B cell (primary cell): ENCODE measurements around the gene SLC44A4. TPM values are rescaled to one million over a fixed set of nuclear protein-coding genes. Genes with fewer than 3 reads are reported as not detected.
"Not testable (repeated sequence)": the region's sequence is repeated elsewhere in the genome, so short reads cannot be mapped to it uniquely, and the experiment has no call there.

Source experiments
- ATAC-seq: fragments of 200-7000 bp; cut with Tn5 transposase; one replicate; pipeline ENCODE4 v1.10.0; 2021; ENCODE audit warnings: low read depth, mild to moderate bottlenecking, moderate number of reproducible peaks, moderate library complexity
- CTCF ChIA-PET: fragments of 350-600 bp; sonication (Branson Sonifier 250); formaldehyde crosslinking; loops from one replicate; lab custom pipeline; 2021; ENCODE audit warnings: antibody characterized with exemption, inconsistent platforms; lab: Charles Lee
- POLR2A ChIA-PET: fragments of 350-600 bp; sonication (Branson Sonifier 250); formaldehyde crosslinking; loops from one replicate; lab custom pipeline; 2021; ENCODE audit warnings: antibody characterized with exemption; lab: Charles Lee
- DNase-seq: peaks from one replicate; pipeline ENCODE4 v3.0.0; 2013
- H2AFZ ChIP-seq: 2 replicates; pipeline ENCODE4 v1.6.1; 2012; ENCODE audit warnings: mild to moderate bottlenecking, low read depth, low read length; ENCODE audit not compliant: insufficient read depth, poor library complexity, severe bottlenecking
- H3K27ac ChIP-seq, 2 donors: 1 replicate in 1 of 2; 2 replicates in 1 of 2; pipeline ENCODE4 v1.5.1; 2012 to 2013; ENCODE audit warnings: low read length in 2 of 2, mild to moderate bottlenecking in 2 of 2, moderate library complexity in 1 of 2
- H3K27me3 ChIP-seq, 4 experiments: fragments of 200-600 bp in 1 of 4; sonication (generic) in 1 of 4; replicated peaks in 1 of 4; 1 replicate in 2 of 4; 2 replicates in 2 of 4; pipeline versions ENCODE4 v1.6.1 to v1.7.0; 2013 to 2016; ENCODE audit warnings: low read length in 3 of 4, mild to moderate bottlenecking in 2 of 4, mixed read lengths in 1 of 4, moderate library complexity in 1 of 4; ENCODE audit not compliant: insufficient read depth in 4 of 4, control insufficient read depth in 3 of 4; ENCODE audit errors: control extremely low read depth in 1 of 4
- H3K36me3 ChIP-seq, 2 experiments: replicated peaks in 1 of 2; 1 replicate in 1 of 2; 2 replicates in 1 of 2; pipeline versions ENCODE4 v1.6.1 to v1.7.1; 2013; ENCODE audit warnings: low read length in 1 of 2; ENCODE audit not compliant: insufficient read depth in 2 of 2, control insufficient read depth in 1 of 2; ENCODE audit errors: control extremely low read depth in 1 of 2, extremely low read depth in 1 of 2
- H3K4me1 ChIP-seq, 2 donors: fragments of 200-600 bp in 1 of 2; sonication (generic) in 1 of 2; 1 replicate in 1 of 2; 2 replicates in 1 of 2; pipeline versions ENCODE4 v1.5.1 to v1.6.1; 2013 to 2017; ENCODE audit warnings: low read length in 2 of 2; ENCODE audit not compliant: control insufficient read depth in 2 of 2, insufficient read depth in 2 of 2
- H3K4me2 ChIP-seq: replicated peaks from 2 replicates; pipeline ENCODE3; 2012; ENCODE audit warnings: mild to moderate bottlenecking, low read depth, low read length; ENCODE audit not compliant: poor library complexity, severe bottlenecking
- H3K4me3 ChIP-seq, 5 experiments: fragments of 200-600 bp in 1 of 5; sonication (generic) in 1 of 5; 1 replicate in 3 of 5; 2 replicates in 2 of 5; pipeline versions ENCODE4 v1.5.1 to v1.7.0; 2011 to 2016; ENCODE audit warnings: low read length in 4 of 5, mild to moderate bottlenecking in 4 of 5, low read depth in 2 of 5, control low read depth in 1 of 5, moderate library complexity in 1 of 5; ENCODE audit not compliant: insufficient read depth in 1 of 5; ENCODE audit errors: control extremely low read depth in 1 of 5, extremely low read depth in 1 of 5
- H3K79me2 ChIP-seq: fragments of 200-600 bp; sonication (generic); one replicate; pipeline ENCODE4 v1.6.0; 2016; ENCODE audit warnings: low read length; ENCODE audit not compliant: control insufficient read depth, insufficient read depth
- H3K9ac ChIP-seq: fragments of 200-600 bp; sonication (generic); 2 replicates; pipeline ENCODE4 v1.6.1; 2017; ENCODE audit warnings: mild to moderate bottlenecking, low read length, moderate library complexity
- H3K9me3 ChIP-seq, 3 donors: one replicate each; pipeline versions ENCODE4 v1.6.1 to v1.7.1; 2013; ENCODE audit warnings: low read length in 2 of 3; ENCODE audit not compliant: control insufficient read depth in 2 of 3, insufficient read depth in 1 of 3; ENCODE audit errors: control extremely low read depth in 1 of 3
- H4K20me1 ChIP-seq: 2 replicates; pipeline ENCODE4 v1.6.0; 2012; ENCODE audit warnings: mild to moderate bottlenecking, low read length; ENCODE audit not compliant: insufficient read depth, control insufficient read depth, poor library complexity, severe bottlenecking
- H3K27ac Mint-ChIP-seq: one replicate; pipeline ENCODE4 v1.8.0; 2021; ENCODE audit warnings: mixed read lengths
- H3K27me3 Mint-ChIP-seq: one replicate; pipeline ENCODE4 v1.8.0; 2021; ENCODE audit warnings: mixed read lengths
- H3K4me1 Mint-ChIP-seq: one replicate; pipeline ENCODE4 v1.8.0; 2021; ENCODE audit warnings: mixed read lengths
- H3K4me3 Mint-ChIP-seq: one replicate; pipeline ENCODE4 v1.8.0; 2021; ENCODE audit warnings: mixed read lengths
- H3K9me3 Mint-ChIP-seq: one replicate; pipeline ENCODE4 v1.8.0; 2022; ENCODE audit warnings: mixed read lengths; ENCODE audit not compliant: insufficient read depth
- EZH2 ChIP-seq: IDR thresholded peaks from 2 replicates; pipeline ENCODE4 v1.6.1; 2012; ENCODE audit warnings: borderline replicate concordance, low read depth, mild to moderate bottlenecking, moderate library complexity, low read length; ENCODE audit not compliant: insufficient read depth, poor library complexity, severe bottlenecking
- WGBS: methylation state at CpG from one replicate; pipeline ENCODE4 v1.1.5; 2013; ENCODE audit warnings: missing lambda C conversion rate; ENCODE audit not compliant: insufficient coverage; 5-methylcytosine and 5-hydroxymethylcytosine counted together
- intact Hi-C: fragments of 100-400 bp; cut with micrococcal nuclease; formaldehyde crosslinking; loops from one replicate; pipeline ENCODE4 v1.10.0; 2022
- polyA plus RNA-seq: library from polyadenylated mRNA; depleted of rRNA; stranded (reverse); fragments of >200 nt; gene quantifications from 2 replicates; pipeline ENCODE4 v1.2.3, GENCODE V29; 2012
- total RNA-seq, 2 donors: library from RNA; stranded (reverse); fragments of 120-200 nt in 1 of 2; gene quantifications; 1 replicate in 1 of 2; 2 replicates in 1 of 2; pipeline versions ENCODE4 v1.2.3 to v1.2.4, GENCODE V29; 2013 to 2022
- TF ChIP-seq, protein P1 (sequence below): fragments of 200-600 bp; IDR thresholded peaks from one replicate; pipeline ENCODE4 v1.8.0; 2022; ENCODE audit warnings: antibody characterized with exemption, mild to moderate bottlenecking

Gene SLC44A4
- total and polyA plus RNA-seq, 2 donors (not counting 1 experiment from before 2014, with no cell fraction given) = not detected

GRCh38 chr6:31869343-31869742 lies 9.5 kb downstream of the SLC44A4 start:
- no peaks in the 10 kb centered on the region for H3K79me2 ChIP-seq
- Mint-ChIP-seq H3K27ac (no peak overlapping the region), H3K4me3 (no peak overlapping the region), H3K4me1 (peaks cover 3% of the 10 kb centered on the region), H3K9me3 (no peaks in the 10 kb centered on the region), H3K27me3 (peaks cover 4% of the 10 kb centered on the region)
- no peak for DNase-seq
- no peak overlapping the region for H3K4me2 ChIP-seq
- no peaks in the 10 kb centered on the region for H4K20me1 ChIP-seq
- no peak overlapping the region for H3K9ac ChIP-seq
- POLR2A ChIA-PET = no interaction called here
- CTCF ChIA-PET = no interaction called here
- no peaks in the 10 kb centered on the region for H3K27me3 ChIP-seq
- H3K27ac ChIP-seq = no peak overlapping the region
- peaks cover under 1% of the 10 kb centered on the region in 2 donors for H3K4me1 ChIP-seq
- no peak overlapping the region for H3K4me3 ChIP-seq
- no peak for TF ChIP-seq EZH2
- TF ChIP-seq, protein P1, sequence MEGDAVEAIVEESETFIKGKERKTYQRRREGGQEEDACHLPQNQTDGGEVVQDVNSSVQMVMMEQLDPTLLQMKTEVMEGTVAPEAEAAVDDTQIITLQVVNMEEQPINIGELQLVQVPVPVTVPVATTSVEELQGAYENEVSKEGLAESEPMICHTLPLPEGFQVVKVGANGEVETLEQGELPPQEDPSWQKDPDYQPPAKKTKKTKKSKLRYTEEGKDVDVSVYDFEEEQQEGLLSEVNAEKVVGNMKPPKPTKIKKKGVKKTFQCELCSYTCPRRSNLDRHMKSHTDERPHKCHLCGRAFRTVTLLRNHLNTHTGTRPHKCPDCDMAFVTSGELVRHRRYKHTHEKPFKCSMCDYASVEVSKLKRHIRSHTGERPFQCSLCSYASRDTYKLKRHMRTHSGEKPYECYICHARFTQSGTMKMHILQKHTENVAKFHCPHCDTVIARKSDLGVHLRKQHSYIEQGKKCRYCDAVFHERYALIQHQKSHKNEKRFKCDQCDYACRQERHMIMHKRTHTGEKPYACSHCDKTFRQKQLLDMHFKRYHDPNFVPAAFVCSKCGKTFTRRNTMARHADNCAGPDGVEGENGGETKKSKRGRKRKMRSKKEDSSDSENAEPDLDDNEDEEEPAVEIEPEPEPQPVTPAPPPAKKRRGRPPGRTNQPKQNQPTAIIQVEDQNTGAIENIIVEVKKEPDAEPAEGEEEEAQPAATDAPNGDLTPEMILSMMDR = no peak
- intact Hi-C loops = loop anchor here (10.0 kb wide), 1 partner anchor 375 kb away; the partner anchor contains the start of gene MICB
- no peaks in the 10 kb centered on the region for H3K36me3 ChIP-seq
- no peak overlapping the region for H2AFZ ChIP-seq
- 90% methylated on average over 7 of the region's 8 CpGs for WGBS
- ATAC-seq = no peak
- no peaks in the 10 kb centered on the region for H3K9me3 ChIP-seq

DNA sequence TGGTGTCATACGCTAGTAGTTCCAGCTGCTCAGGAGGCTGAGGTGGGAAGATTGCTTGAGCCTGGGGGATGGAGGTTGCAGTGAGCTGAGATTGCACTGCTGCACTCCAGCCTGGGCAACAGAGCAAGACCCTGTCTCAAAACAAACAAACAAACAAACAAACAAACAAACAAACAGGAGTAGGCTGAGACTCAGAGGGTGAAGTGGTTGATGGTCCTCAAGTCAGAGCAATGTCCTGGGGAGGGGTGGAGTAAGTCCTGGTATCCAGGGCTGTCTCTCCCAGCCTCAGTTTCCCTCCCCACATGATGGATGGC lies 10.2 kb downstream of the SLC44A4 start:
- H3K36me3 ChIP-seq, H3K4me1 ChIP-seq, H2AFZ ChIP-seq, H3K4me1 Mint-ChIP-seq, H3K27me3 ChIP-seq, DNase-seq, H3K9me3 ChIP-seq, H3K27ac ChIP-seq, H3K4me3 Mint-ChIP-seq, H3K9ac ChIP-seq, H3K79me2 ChIP-seq, H3K27ac Mint-ChIP-seq, H3K9me3 Mint-ChIP-seq, H3K27me3 Mint-ChIP-seq, H4K20me1 ChIP-seq, ATAC-seq, H3K4me3 ChIP-seq, H3K4me2 ChIP-seq, CTCF ChIA-PET, POLR2A ChIA-PET: not testable (repeated sequence)
- intact Hi-C loops = loop anchor here (10.0 kb wide), 1 partner anchor 374 kb away; the partner anchor contains the start of gene MICB
- WGBS = no CpG with 5 or more reads among the region's 1 CpG
